Esophagus (tissue), 2 donors: ENCODE results near the gene STKLD1. TPM values are rescaled to one million over a fixed set of nuclear protein-coding genes. Genes with fewer than 3 reads are reported as not detected.

Experiments used
- H3K27ac ChIP-seq, 2 donors: one replicate each; pipeline ENCODE4 v1.5.1; 2013; ENCODE audit warnings: low read depth in 2 of 2, mild to moderate bottlenecking in 2 of 2, inconsistent platforms in 1 of 2, low read length in 1 of 2, moderate library complexity in 1 of 2
- H3K27me3 ChIP-seq, 2 donors: one replicate each; pipeline ENCODE4 v1.6.1; 2013; ENCODE audit warnings: low read length in 2 of 2, control low read depth in 1 of 2, mild to moderate bottlenecking in 1 of 2; ENCODE audit not compliant: insufficient read depth in 2 of 2, control insufficient read depth in 1 of 2
- H3K36me3 ChIP-seq, 2 donors: one replicate each; pipeline ENCODE4 v1.6.1; 2013; ENCODE audit warnings: low read length in 1 of 2; ENCODE audit not compliant: control insufficient read depth in 2 of 2, insufficient read depth in 2 of 2
- H3K4me1 ChIP-seq, 2 donors: one replicate each; pipeline ENCODE4 v1.6.1; 2013; ENCODE audit warnings: low read length in 1 of 2; ENCODE audit not compliant: control insufficient read depth in 2 of 2, insufficient read depth in 2 of 2
- H3K4me3 ChIP-seq, 2 donors: one replicate each; pipeline ENCODE4 v1.5.1; 2013; ENCODE audit warnings: low read length in 2 of 2, mild to moderate bottlenecking in 2 of 2, low read depth in 1 of 2, moderate library complexity in 1 of 2
- H3K9me3 ChIP-seq, 2 donors: one replicate each; pipeline ENCODE4 v1.6.1; 2013; ENCODE audit warnings: mild to moderate bottlenecking in 2 of 2, low read depth in 1 of 2, low read length in 1 of 2, moderate library complexity in 1 of 2; ENCODE audit not compliant: control insufficient read depth in 2 of 2, insufficient read depth in 1 of 2
- WGBS, 2 donors: extraction: QIAGEN DNeasy Blood & Tissue Kit; methylation state at CpG; one replicate each; pipeline ENCODE4 v1.1.7; 2013; 5-methylcytosine and 5-hydroxymethylcytosine counted together
- polyA plus RNA-seq, 2 donors: library from polyadenylated mRNA; stranded (reverse); fragments of 200-250 nt; gene quantifications; one replicate each; pipeline ENCODE4 v1.2.3, GENCODE V29; 2013
- donor health status: healthy with polysubstance abuse.
- donor health status: Bipolar disorder and iron deficiency.

Gene STKLD1
- polyA plus RNA-seq, 2 donors, result 0.49 to 1.3 TPM

GRCh38 chr9:133400292-133400691, 24.1 kb downstream of the STKLD1 start:
- Histone ChIP-seq H3K4me1 (peaks cover 0 to 2% of the 10 kb centered on the region in 2 donors), H3K27ac (no peak overlapping the region), H3K9me3 (no peaks in the 10 kb centered on the region), H3K36me3 (peaks cover 5 to 23% of the 10 kb centered on the region in 2 donors), H3K27me3 (no peaks in the 10 kb centered on the region), H3K4me3 (no peak overlapping the region)
- WGBS, 2 donors, result 89 to 90% methylated on average over 12 of the region's 12 CpGs

GRCh38 chr9:133401588-133401987, 25.4 kb downstream of the STKLD1 start:
- no peaks in the 10 kb centered on the region for H3K9me3 ChIP-seq
- H3K27me3 ChIP-seq, result no peaks in the 10 kb centered on the region
- H3K4me1 ChIP-seq, result peaks cover 0 to 4% of the 10 kb centered on the region in 2 donors
- WGBS, 2 donors, result 71 to 85% methylated on average over 6 of the region's 6 CpGs
- no peak overlapping the region for H3K4me3 ChIP-seq
- no peak overlapping the region for H3K27ac ChIP-seq
- peaks cover 5 to 29% of the 10 kb centered on the region in 2 donors for H3K36me3 ChIP-seq

GRCh38 chr9:133402689-133403088, 26.5 kb downstream of the STKLD1 start:
- peaks cover 0 to 8% of the 10 kb centered on the region in 2 donors for H3K4me1 ChIP-seq
- H3K9me3 ChIP-seq, result no peaks in the 10 kb centered on the region
- no peaks in the 10 kb centered on the region for H3K27me3 ChIP-seq
- H3K4me3 ChIP-seq, result no peak overlapping the region
- peaks cover 5 to 38% of the 10 kb centered on the region in 2 donors for H3K36me3 ChIP-seq
- H3K27ac ChIP-seq, result no peak overlapping the region
- 73 to 75% methylated on average over 7 of the region's 7 CpGs for WGBS, 2 donors

GRCh38 chr9:133403766-133404453, 27.7 kb downstream of the STKLD1 start:
- peaks cover 0 to 8% of the 10 kb centered on the region in 2 donors for H3K4me1 ChIP-seq
- no peak overlapping the region for H3K27ac ChIP-seq
- H3K36me3 ChIP-seq, result peaks cover 5 to 41% of the 10 kb centered on the region in 2 donors
- H3K4me3 ChIP-seq, result no peak overlapping the region
- H3K27me3 ChIP-seq, result no peaks in the 10 kb centered on the region
- no peaks in the 10 kb centered on the region for H3K9me3 ChIP-seq
- WGBS, 2 donors, result 62 to 69% methylated on average over 14 to 16 of the region's 16 CpGs

- H3K4me3 ChIP-seq, result no peak overlapping the region
- H3K27me3 ChIP-seq, result no peaks in the 10 kb centered on the region
- H3K27ac ChIP-seq, result no peak overlapping the region
- WGBS, 2 donors, result 86% methylated on average over 12 of the region's 12 CpGs
- H3K4me1 ChIP-seq, result peaks cover 0 to 8% of the 10 kb centered on the region in 2 donors
- no peaks in the 10 kb centered on the region for H3K9me3 ChIP-seq
- H3K36me3 ChIP-seq, result peaks cover 5 to 41% of the 10 kb centered on the region in 2 donors
Observed at GRCh38 chr9:133404454-133405002, 28.4 kb downstream of the STKLD1 start.

GRCh38 chr9:133405508-133406438, 29.6 kb downstream of the STKLD1 start:
- H3K9me3 ChIP-seq, result no peaks in the 10 kb centered on the region
- peaks cover 0 to 5% of the 10 kb centered on the region in 2 donors for H3K4me1 ChIP-seq
- 78% methylated on average over 19 of the region's 19 CpGs for WGBS, 2 donors
- H3K36me3 ChIP-seq, result peaks cover 10 to 46% of the 10 kb centered on the region in 2 donors
- no peak overlapping the region for H3K27ac ChIP-seq
- no peaks in the 10 kb centered on the region for H3K27me3 ChIP-seq
- no peak overlapping the region for H3K4me3 ChIP-seq

GRCh38 chr9:133406480-133407307, 30.5 kb downstream of the STKLD1 start:
- Histone ChIP-seq H3K27ac (no peak overlapping the region), H3K27me3 (no peaks in the 10 kb centered on the region), H3K9me3 (no peaks in the 10 kb centered on the region), H3K4me1 (peaks cover 0 to 5% of the 10 kb centered on the region in 2 donors), H3K4me3 (no peak overlapping the region), H3K36me3 (peaks cover 14 to 51% of the 10 kb centered on the region in 2 donors)
- WGBS, 2 donors, result 53 to 56% methylated on average over 24 of the region's 24 CpGs

GRCh38 chr9:133408042-133408441, 31.9 kb downstream of the STKLD1 start:
- Histone ChIP-seq H3K27ac (no peak overlapping the region), H3K27me3 (no peaks in the 10 kb centered on the region), H3K9me3 (no peaks in the 10 kb centered on the region), H3K4me1 (peaks cover 0 to 5% of the 10 kb centered on the region in 2 donors), H3K36me3 (peaks cover 14 to 57% of the 10 kb centered on the region in 2 donors), H3K4me3 (no peak overlapping the region)
- 89 to 90% methylated on average over 1 of the region's 1 CpG for WGBS, 2 donors

- no peaks in the 10 kb centered on the region for H3K27me3 ChIP-seq
- H3K4me1 ChIP-seq, result peaks cover 9 to 11% of the 10 kb centered on the region in 2 donors
- no peaks in the 10 kb centered on the region for H3K9me3 ChIP-seq
- no peak overlapping the region for H3K27ac ChIP-seq
- H3K4me3 ChIP-seq, result no peak overlapping the region
- 73 to 80% methylated on average over 1 of the region's 1 CpG for WGBS, 2 donors
- H3K36me3 ChIP-seq, result peaks cover 16 to 35% of the 10 kb centered on the region in 2 donors
Observed at GRCh38 chr9:133415170-133415569, 39.0 kb downstream of the STKLD1 start.
